ENCODE data around the gene RHEBL1. TPM values are rescaled to one million over a fixed set of nuclear protein-coding genes. Genes with fewer than 3 reads are reported as not detected.
A peak's percentile ranks its signal among the peaks of the same experiment; 100 is the strongest.

The RHEBL1 gene
- total RNA-seq, 4 donors from 2014 or later, result 1.1 to 4.3 TPM; not detected in 2

- no peaks in the 10 kb centered on the region for H3K4me1 ChIP-seq
- 57 to 61% methylated on average over 11 of the region's 11 CpGs for WGBS, 2 donors
Observed at GRCh38 chr12:49043856-49044258, 25.9 kb downstream of the RHEBL1 start.

DNA sequence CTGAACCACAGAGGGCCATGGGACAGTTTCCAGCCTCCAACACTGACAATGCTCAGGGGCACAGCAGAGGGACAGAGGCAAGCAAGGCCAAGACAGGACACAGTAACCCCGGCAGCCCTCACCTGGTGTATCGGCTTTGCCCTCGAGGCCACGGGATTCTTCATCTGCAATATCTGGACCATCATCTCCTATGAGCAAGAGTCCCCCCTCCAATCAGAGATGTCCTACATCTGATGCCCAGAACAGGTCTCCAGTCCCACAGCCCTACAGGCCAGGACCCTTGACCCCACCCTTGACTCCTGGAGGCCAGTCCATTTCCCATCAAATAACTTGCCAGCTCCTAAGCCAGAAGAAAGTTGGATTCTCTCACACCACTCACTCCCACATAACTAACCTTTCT lies 26.5 kb downstream of the RHEBL1 start:
- DNase-seq (ENCODE audit: low spot score in 2 of 2), result no peak
- WGBS, 2 donors, result 91 to 97% methylated on average over 4 of the region's 4 CpGs
- H3K27ac ChIP-seq, result no peak overlapping the region
- TF ChIP-seq CTCF (IDR thresholded peaks at IDR 0.05), result no peak
- TF ChIP-seq EP300 (IDR thresholded peaks at IDR 0.05), result no peak
- no peak for TF ChIP-seq POLR2A (IDR thresholded peaks at IDR 0.05)
- no peak overlapping the region for H3K4me3 ChIP-seq
- H3K36me3 ChIP-seq, result peaks cover 5 to 100% (median 88%) of the 10 kb centered on the region in 3 donors
- H3K9me3 ChIP-seq, result no peaks in the 10 kb centered on the region
- H3K27me3 ChIP-seq, result no peaks in the 10 kb centered on the region
- no peaks in the 10 kb centered on the region for H3K4me1 ChIP-seq

More at GRCh38 chr12:49043856-49044258, 25.9 kb downstream of the RHEBL1 start:
- no peaks in the 10 kb centered on the region for H3K9me3 ChIP-seq
- H3K27me3 ChIP-seq, result no peaks in the 10 kb centered on the region
- H3K4me3 ChIP-seq, result no peak overlapping the region
- peaks cover 5 to 100% (median 89%) of the 10 kb centered on the region in 3 donors for H3K36me3 ChIP-seq
- TF ChIP-seq CTCF (IDR thresholded peaks at IDR 0.05) (peak; percentile 38 to 56 (median 53)), POLR2A (IDR thresholded peaks at IDR 0.05) (no peak), EP300 (IDR thresholded peaks at IDR 0.05) (no peak)
- no peak for DNase-seq (ENCODE audit: low spot score in 2 of 2)
- no peak overlapping the region for H3K27ac ChIP-seq

GRCh38 chr12:49041881-49042484 lies 27.8 kb downstream of the RHEBL1 start:
- 83 to 86% methylated on average over 17 to 18 of the region's 18 CpGs for WGBS, 2 donors
- peaks cover 5 to 100% (median 77%) of the 10 kb centered on the region in 3 donors for H3K36me3 ChIP-seq
- no peak for DNase-seq (ENCODE audit: low spot score in 2 of 2)

DNA sequence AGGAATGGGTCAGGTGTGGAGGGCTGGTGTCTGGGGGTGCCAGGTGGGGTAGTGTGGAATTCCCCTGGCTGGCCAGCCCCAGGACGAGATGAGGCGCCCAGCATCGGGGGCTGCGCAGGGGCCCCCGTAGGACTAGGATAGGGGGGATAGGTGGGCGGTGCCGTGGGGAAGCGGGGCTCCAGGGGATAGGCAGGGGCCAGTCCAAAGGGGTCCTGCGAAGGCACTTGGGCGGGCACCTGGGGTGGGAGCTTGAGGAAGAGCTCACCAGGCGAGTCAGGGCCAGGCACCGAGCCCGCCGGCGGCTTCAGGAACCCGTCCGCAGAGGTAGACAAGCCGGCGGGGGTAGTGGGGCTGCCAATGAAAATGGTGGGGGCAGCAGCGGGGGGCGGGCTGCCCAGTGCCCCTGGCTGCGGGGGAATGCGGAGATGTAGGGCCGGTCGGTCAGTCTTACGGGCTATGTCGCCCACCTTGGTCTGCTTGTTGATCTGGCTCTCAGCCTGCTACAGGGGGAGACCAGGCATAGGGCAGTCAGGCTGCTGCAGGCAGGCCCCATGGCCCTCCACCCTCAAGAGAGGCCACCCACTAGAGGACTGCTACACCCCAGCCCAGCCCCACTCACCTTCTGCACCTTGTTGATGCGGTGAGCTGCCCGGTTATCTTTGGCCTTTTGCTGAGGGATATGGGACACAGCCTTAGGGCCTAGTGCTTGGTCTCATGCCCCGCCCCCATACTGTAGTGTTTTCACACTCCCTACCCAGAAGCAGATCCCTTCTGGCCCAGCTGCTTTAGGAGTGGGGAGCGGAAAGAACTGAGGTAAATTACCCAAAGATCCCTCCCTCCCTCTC lies 28.5 kb downstream of the RHEBL1 start:
- Histone ChIP-seq H3K36me3 (peaks cover 5 to 100% (median 72%) of the 10 kb centered on the region in 3 donors), H3K9me3 (no peaks in the 10 kb centered on the region), H3K27me3 (no peaks in the 10 kb centered on the region), H3K27ac (no peak overlapping the region), H3K4me3 (no peak overlapping the region), H3K4me1 (no peaks in the 10 kb centered on the region)
- no peak for TF ChIP-seq POLR2A (IDR thresholded peaks at IDR 0.05)
- TF ChIP-seq CTCF (IDR thresholded peaks at IDR 0.05), result no peak
- no peak for TF ChIP-seq EP300 (IDR thresholded peaks at IDR 0.05)
- 89 to 91% methylated on average over 27 to 31 of the region's 31 CpGs for WGBS, 2 donors
- DNase-seq (ENCODE audit: low spot score in 2 of 2), result no peak

More at GRCh38 chr12:49041881-49042484, 27.8 kb downstream of the RHEBL1 start:
- Histone ChIP-seq H3K27me3 (no peaks in the 10 kb centered on the region), H3K27ac (no peak overlapping the region), H3K9me3 (no peaks in the 10 kb centered on the region), H3K4me3 (no peak overlapping the region), H3K4me1 (no peaks in the 10 kb centered on the region)
- TF ChIP-seq EP300 (IDR thresholded peaks at IDR 0.05) (no peak), POLR2A (IDR thresholded peaks at IDR 0.05) (no peak), CTCF (IDR thresholded peaks at IDR 0.05) (no peak)

- Histone ChIP-seq H3K27me3 (no peaks in the 10 kb centered on the region), H3K9me3 (no peaks in the 10 kb centered on the region), H3K4me3 (no peak overlapping the region), H3K36me3 (peaks cover 0 to 100% (median 64%) of the 10 kb centered on the region in 3 donors), H3K4me1 (no peaks in the 10 kb centered on the region), H3K27ac (no peak overlapping the region)
- TF ChIP-seq CTCF (IDR thresholded peaks at IDR 0.05) (no peak), EP300 (IDR thresholded peaks at IDR 0.05) (no peak), POLR2A (IDR thresholded peaks at IDR 0.05) (no peak)
- WGBS, 2 donors, result 77 to 78% methylated on average over 14 of the region's 14 CpGs
- DNase-seq (ENCODE audit: low spot score in 2 of 2), result no peak
Observed at GRCh38 chr12:49040364-49040855, 29.4 kb downstream of the RHEBL1 start.

All from tibial nerve (tissue), 4 donors.